Activated CD4-positive, alpha-beta T cell treated with anti-CD3 and anti-CD28 coated beads for 36 hours (primary cell): ENCODE measurements around the gene RBM6. TPM values are rescaled to one million over a fixed set of nuclear protein-coding genes. Genes with fewer than 3 reads are reported as not detected.
A peak's percentile ranks its signal among the peaks of the same experiment; 100 is the strongest.
"Not testable (repeated sequence)": the region's sequence is repeated elsewhere in the genome, so short reads cannot be mapped to it uniquely, and the experiment has no call there.

ENCODE experiments used
- ATAC-seq: fragments of 200-7000 bp; cut with Tn5 transposase; one replicate; pipeline ENCODE4 v1.10.0; 2021; ENCODE audit warnings: mild to moderate bottlenecking, moderate library complexity
- CTCF ChIA-PET: fragments of 350-600 bp; sonication (Branson Sonifier 250); formaldehyde crosslinking; loops from one replicate; lab custom pipeline; 2021; ENCODE audit warnings: antibody characterized with exemption; lab: Charles Lee
- POLR2A ChIA-PET: fragments of 350-600 bp; sonication (Branson Sonifier 250); formaldehyde crosslinking; loops from one replicate; lab custom pipeline; 2021; ENCODE audit warnings: antibody characterized with exemption, inconsistent platforms; lab: Charles Lee
- DNase-seq: peaks from one replicate; pipeline ENCODE4 v3.0.0-alpha.2; 2020
- H3K27ac Mint-ChIP-seq: one replicate; pipeline ENCODE4 v1.8.0; 2021; ENCODE audit warnings: mixed read lengths
- H3K27me3 Mint-ChIP-seq: one replicate; pipeline ENCODE4 v1.8.0; 2021; ENCODE audit warnings: mixed read lengths
- H3K36me3 Mint-ChIP-seq: one replicate; pipeline ENCODE4 v1.8.0; 2021; ENCODE audit warnings: low read depth, mixed read lengths
- H3K4me1 Mint-ChIP-seq: one replicate; pipeline ENCODE4 v1.8.0; 2021; ENCODE audit warnings: mixed read lengths
- H3K4me3 Mint-ChIP-seq: one replicate; pipeline ENCODE4 v1.8.0; 2021; ENCODE audit warnings: mild to moderate bottlenecking, moderate library complexity, mixed read lengths
- H3K9me3 Mint-ChIP-seq: one replicate; pipeline ENCODE4 v1.8.0; 2021; ENCODE audit warnings: low read depth, mixed read lengths
- intact Hi-C, 2 experiments: fragments of 100-400 bp; cut with DNase I in 1 of 2; cut with micrococcal nuclease in 1 of 2; formaldehyde crosslinking; loops; one replicate each; pipeline versions ENCODE4 v1.14.2 to v1.15.1; 2022 to 2024; cut with DNase I, micrococcal nuclease
- total RNA-seq, 2 experiments: library from RNA; stranded (reverse); gene quantifications; one replicate each; pipeline ENCODE4 v1.2.3, GENCODE V29; 2021

The RBM6 gene
- total RNA-seq, 2 experiments from 2014 or later = 69.3 to 75.1 TPM

DNA sequence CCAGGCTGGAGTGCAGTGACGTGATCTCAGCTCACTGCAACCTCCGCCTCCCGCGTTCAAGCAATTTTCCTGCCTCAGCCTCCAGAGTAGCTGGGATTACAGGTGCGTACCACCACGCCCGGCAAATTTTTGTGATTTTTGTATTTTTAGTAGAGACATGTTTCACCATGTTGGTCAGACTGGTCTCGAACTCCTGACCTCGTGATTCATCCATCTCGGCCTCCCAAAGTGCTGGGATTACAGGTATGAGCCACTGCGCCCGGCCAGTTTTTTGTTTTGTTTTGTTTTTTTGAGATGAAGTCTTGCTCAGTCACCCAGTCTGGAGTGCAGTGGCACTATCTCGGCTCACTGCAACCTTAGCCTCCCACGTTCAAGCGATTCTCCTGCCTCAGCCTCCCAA, 7.7 kb upstream of the RBM6 start:
- ATAC-seq, H3K4me3 Mint-ChIP-seq, H3K9me3 Mint-ChIP-seq, CTCF ChIA-PET, POLR2A ChIA-PET, H3K27ac Mint-ChIP-seq, H3K27me3 Mint-ChIP-seq, DNase-seq, H3K36me3 Mint-ChIP-seq: not testable (repeated sequence)
- intact Hi-C loops = loop anchor here in 1 of 2 experiments (10.0 kb wide), 1 partner anchor 423 kb away; the partner anchor contains the start of genes CYB561D2, NPRL2 and TMEM115
- H3K4me1 Mint-ChIP-seq = peaks cover 19% of the 10 kb centered on the region

- DNase-seq = no peak
- Mint-ChIP-seq H3K36me3 (peaks cover 2% of the 10 kb centered on the region), H3K27me3 (no peaks in the 10 kb centered on the region), H3K4me1 (peaks cover 10% of the 10 kb centered on the region), H3K4me3 (no peak overlapping the region), H3K9me3 (no peaks in the 10 kb centered on the region), H3K27ac (no peak overlapping the region)
- no peak for ATAC-seq
- ChIA-PET POLR2A (interaction anchor here (0.6 kb wide), 1 partner anchor 219 kb away, joined by 3 read pairs; no protein-coding TSS in a partner anchor), CTCF (interaction anchor here (0.8 kb wide), 1 partner anchor 523 kb away, joined by 3 read pairs; no protein-coding TSS in a partner anchor)
- intact Hi-C loops = loop anchor here in 1 of 2 experiments (10.0 kb wide), 1 partner anchor 418 kb away; the partner anchor contains the start of genes CYB561D2, NPRL2 and TMEM115
Measured at GRCh38 chr3:49937090-49937489, 2.9 kb upstream of the RBM6 start.

- CTCF ChIA-PET = interaction anchor here (0.7 to 1.6 kb wide), 5 partner anchors 11 to 401 kb away, joined by 3 to 5 read pairs (median 3); partner anchors contain the start of gene MON1A
- DNase-seq = peak; percentile 11
Measured at GRCh38 chr3:49940667-49941249, 808 bp downstream of the RBM6 start.

DNA sequence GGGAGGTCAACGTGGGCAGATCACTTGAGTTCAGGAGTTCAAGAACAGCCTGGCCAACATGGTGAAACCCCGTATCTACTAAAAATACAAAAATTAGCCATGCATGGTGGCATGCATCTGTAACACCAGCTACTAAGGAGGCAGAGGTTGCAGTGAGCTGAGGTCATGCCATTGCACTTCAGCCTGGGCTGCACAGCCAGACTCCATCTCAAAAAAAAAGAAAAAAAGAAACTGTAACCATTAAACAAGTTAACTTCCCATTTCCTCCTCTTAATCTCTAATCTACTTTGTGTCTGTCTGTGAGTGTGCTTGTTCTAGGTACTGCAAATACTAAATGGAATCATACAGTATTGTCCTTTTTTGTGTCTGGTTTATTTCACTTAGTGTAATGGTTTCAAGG, 2.7 kb downstream of the RBM6 start:
- ATAC-seq = no peak
- Mint-ChIP-seq H3K4me3 (peak overlapping the region; percentile 24), H3K9me3 (peaks cover 3% of the 10 kb centered on the region), H3K4me1 (peaks cover 34% of the 10 kb centered on the region), H3K36me3 (peaks cover 22% of the 10 kb centered on the region), H3K27ac (peak overlapping the region; percentile 60), H3K27me3 (no peaks in the 10 kb centered on the region)
- DNase-seq = no peak
- POLR2A ChIA-PET = no interaction called here
- intact Hi-C loops = loop anchor here (5.0 kb wide), 2 partner anchors 145 to 295 kb away; partner anchors contain the start of genes GNAI2 (in 1 of the 2) and RBM5 (in 1 of the 2)
- CTCF ChIA-PET = interaction anchor here (0.7 kb wide), 1 partner anchor 86 kb away, joined by 3 read pairs; no protein-coding TSS in a partner anchor

More at GRCh38 chr3:49940667-49941249, 808 bp downstream of the RBM6 start:
- H3K4me1 Mint-ChIP-seq = peaks cover 24% of the 10 kb centered on the region
- peaks cover 14% of the 10 kb centered on the region for H3K36me3 Mint-ChIP-seq
- POLR2A ChIA-PET = interaction anchor here (0.6 to 1.6 kb wide), 7 partner anchors 11 to 1015 kb away, joined by 3 to 8 read pairs (median 3); partner anchors contain the start of genes MON1A and TRAIP
- intact Hi-C loops = loop anchor here (1.0 to 5.0 kb wide), 11 partner anchors 11 to 918 kb away; partner anchors contain the start of genes MON1A (in 2 of the 2), RBM5 (in 2 of the 2), APEH (in 1 of the 2) and GNAI2 (in 1 of the 2)
- peaks cover 3% of the 10 kb centered on the region for H3K9me3 Mint-ChIP-seq
- H3K27me3 Mint-ChIP-seq = no peaks in the 10 kb centered on the region
- ATAC-seq = no peak
- H3K27ac Mint-ChIP-seq = peak overlapping the region; percentile 91
- H3K4me3 Mint-ChIP-seq = peak overlapping the region; percentile 98

- H3K9me3 Mint-ChIP-seq = no peaks in the 10 kb centered on the region
Measured at GRCh38 chr3:49952924-49953323, 13.0 kb downstream of the RBM6 start.

GRCh38 chr3:49955636-49956035, 15.7 kb downstream of the RBM6 start:
- Mint-ChIP-seq H3K36me3 (peaks cover 4% of the 10 kb centered on the region), H3K4me1 (peaks cover 25% of the 10 kb centered on the region), H3K9me3 (no peaks in the 10 kb centered on the region), H3K27ac (no peak overlapping the region), H3K27me3 (no peaks in the 10 kb centered on the region), H3K4me3 (no peak overlapping the region)
- ChIA-PET POLR2A (interaction anchor here (0.7 to 0.9 kb wide), 2 partner anchors 15 to 128 kb away, joined by 5 to 7 read pairs; partner anchors contain the start of gene RBM6), CTCF (interaction anchor here (1.1 kb wide), 1 partner anchor 20 kb away, joined by 3 read pairs; no protein-coding TSS in a partner anchor)
- intact Hi-C loops = no loop called here
- ATAC-seq = no peak
- no peak for DNase-seq

More at GRCh38 chr3:49952924-49953323, 13.0 kb downstream of the RBM6 start:
- Mint-ChIP-seq H3K27ac (no peak overlapping the region), H3K4me1 (peaks cover 28% of the 10 kb centered on the region), H3K27me3 (no peaks in the 10 kb centered on the region), H3K36me3 (peaks cover 2% of the 10 kb centered on the region), H3K4me3 (no peak overlapping the region)
- ATAC-seq = no peak
- intact Hi-C loops = no loop called here
- ChIA-PET CTCF (interaction anchor here (0.6 kb wide), 1 partner anchor 345 kb away, joined by 3 read pairs; no protein-coding TSS in a partner anchor), POLR2A (no interaction called here)
- no peak for DNase-seq

DNA sequence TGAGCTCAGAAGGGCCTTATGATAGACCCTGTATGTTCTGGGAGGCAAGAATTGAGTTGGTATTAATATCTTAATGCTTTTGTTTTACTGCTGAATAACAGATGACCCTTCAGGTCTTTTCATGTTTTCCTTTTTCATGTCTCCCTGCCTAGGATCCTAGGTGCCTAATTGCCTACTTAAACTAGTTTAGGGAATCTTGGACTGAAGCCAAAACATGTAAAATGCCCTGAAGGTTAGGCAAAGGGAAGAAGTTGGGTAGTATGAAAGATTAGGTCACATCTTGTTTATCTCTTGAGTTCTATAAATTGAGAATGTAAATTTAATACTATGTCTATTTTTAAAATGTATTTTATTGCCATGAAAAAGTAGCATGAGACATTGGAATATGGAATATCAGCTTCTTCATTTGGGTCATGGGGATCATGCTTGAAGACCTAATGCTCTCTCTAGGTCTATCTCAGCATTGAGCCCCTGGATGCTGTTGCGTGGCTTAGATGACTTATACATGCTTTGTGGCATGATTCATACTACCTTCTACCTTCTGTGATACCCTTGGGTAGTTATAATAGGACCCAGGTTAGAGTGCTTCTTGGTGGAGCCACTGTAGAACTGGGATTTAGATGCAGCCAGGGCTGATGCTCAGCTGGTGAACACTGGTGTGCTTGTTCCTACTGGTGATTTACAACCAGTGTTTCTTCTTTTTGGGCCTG, 26.4 kb downstream of the RBM6 start:
- CTCF ChIA-PET = interaction anchor here (0.7 kb wide), 1 partner anchor 33 kb away, joined by 3 read pairs; no protein-coding TSS in a partner anchor
- no peaks in the 10 kb centered on the region for H3K4me1 Mint-ChIP-seq
- no peaks in the 10 kb centered on the region for H3K9me3 Mint-ChIP-seq
- no peak for DNase-seq
- H3K27ac Mint-ChIP-seq = no peak overlapping the region
- H3K4me3 Mint-ChIP-seq = no peak overlapping the region
- POLR2A ChIA-PET = no interaction called here
- intact Hi-C loops = no loop called here
- H3K36me3 Mint-ChIP-seq = peaks cover 12% of the 10 kb centered on the region
- H3K27me3 Mint-ChIP-seq = no peaks in the 10 kb centered on the region
- peak; percentile 65 for ATAC-seq

DNA sequence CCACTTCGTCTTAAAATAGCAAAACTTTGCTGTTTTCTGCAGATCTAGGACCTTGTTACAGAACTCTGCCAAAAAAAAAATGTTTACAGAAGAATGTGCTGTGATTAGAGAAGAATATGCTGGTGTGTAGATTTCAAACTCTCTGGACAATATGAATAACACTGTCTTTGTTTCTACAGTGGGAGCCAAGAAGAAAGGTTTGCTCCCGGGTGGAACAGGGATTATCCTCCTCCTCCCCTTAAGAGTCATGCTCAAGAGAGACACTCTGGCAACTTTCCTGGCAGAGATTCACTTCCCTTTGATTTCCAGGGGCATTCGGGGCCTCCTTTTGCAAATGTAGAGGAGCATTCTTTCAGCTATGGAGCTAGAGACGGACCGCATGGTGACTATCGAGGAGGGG, 27.3 kb downstream of the RBM6 start:
- no peak overlapping the region for H3K4me3 Mint-ChIP-seq
- no peak for ATAC-seq
- CTCF ChIA-PET = no interaction called here

GRCh38 chr3:49968346-49968745, 28.4 kb downstream of the RBM6 start:
- POLR2A ChIA-PET = no interaction called here
- H3K4me3 Mint-ChIP-seq = no peak overlapping the region
- no peak overlapping the region for H3K27ac Mint-ChIP-seq
- peaks cover 20% of the 10 kb centered on the region for H3K36me3 Mint-ChIP-seq
- CTCF ChIA-PET = no interaction called here
- no peak for ATAC-seq
- intact Hi-C loops = no loop called here
- no peaks in the 10 kb centered on the region for H3K27me3 Mint-ChIP-seq
- no peaks in the 10 kb centered on the region for H3K4me1 Mint-ChIP-seq
- no peaks in the 10 kb centered on the region for H3K9me3 Mint-ChIP-seq
- DNase-seq = no peak

More for the DNA sequence above, 27.3 kb downstream of the RBM6 start:
- intact Hi-C loops = no loop called here
- H3K4me1 Mint-ChIP-seq = no peaks in the 10 kb centered on the region
- H3K36me3 Mint-ChIP-seq = peaks cover 12% of the 10 kb centered on the region
- DNase-seq = no peak
- no peaks in the 10 kb centered on the region for H3K27me3 Mint-ChIP-seq
- POLR2A ChIA-PET = no interaction called here
- no peaks in the 10 kb centered on the region for H3K9me3 Mint-ChIP-seq
- H3K27ac Mint-ChIP-seq = no peak overlapping the region

DNA sequence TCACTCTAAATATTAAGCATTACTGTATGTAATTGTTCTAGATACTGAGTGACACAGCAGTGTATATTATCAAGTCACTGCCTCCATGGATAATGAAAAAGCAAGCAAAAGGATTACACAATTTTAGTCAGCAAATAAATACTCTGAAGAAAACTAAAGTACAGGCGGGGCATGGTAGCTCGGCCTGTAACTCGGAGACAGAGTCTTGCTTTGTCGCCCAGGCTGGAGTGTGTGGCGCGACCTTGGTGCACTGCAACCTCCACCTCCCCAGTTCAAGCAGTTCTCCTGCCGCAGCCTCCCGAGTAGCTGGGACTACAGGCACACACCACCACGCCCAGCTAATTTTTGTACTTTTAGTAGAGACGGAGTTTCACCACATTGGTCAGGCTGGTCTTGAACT, 32.7 kb downstream of the RBM6 start:
- Mint-ChIP-seq H3K36me3 (peaks cover 15% of the 10 kb centered on the region), H3K9me3 (no peaks in the 10 kb centered on the region), H3K27me3 (no peaks in the 10 kb centered on the region), H3K4me3 (no peak overlapping the region), H3K27ac (no peak overlapping the region), H3K4me1 (no peaks in the 10 kb centered on the region)
- no peak for ATAC-seq
- POLR2A ChIA-PET = no interaction called here
- intact Hi-C loops = no loop called here
- CTCF ChIA-PET = interaction anchor here (0.5 kb wide), 1 partner anchor 19 kb away, joined by 3 read pairs; no protein-coding TSS in a partner anchor
- no peak for DNase-seq

GRCh38 chr3:49976942-49977341, 37.0 kb downstream of the RBM6 start:
- ATAC-seq = no peak
- H3K27me3 Mint-ChIP-seq = no peaks in the 10 kb centered on the region

More at GRCh38 chr3:49976942-49977341, 37.0 kb downstream of the RBM6 start:
- Mint-ChIP-seq H3K9me3 (no peaks in the 10 kb centered on the region), H3K36me3 (peaks cover 19% of the 10 kb centered on the region), H3K4me3 (no peak overlapping the region), H3K4me1 (no peaks in the 10 kb centered on the region), H3K27ac (no peak overlapping the region)
- DNase-seq = no peak
- ChIA-PET CTCF (no interaction called here), POLR2A (no interaction called here)
- intact Hi-C loops = no loop called here
